Measurements from ENCODE around the gene MLLT6. TPM values are rescaled to one million over a fixed set of nuclear protein-coding genes. Genes with fewer than 3 reads are reported as not detected.

The MLLT6 gene
- total RNA-seq, 1 donor from 2014 or later = 175 TPM

DNA sequence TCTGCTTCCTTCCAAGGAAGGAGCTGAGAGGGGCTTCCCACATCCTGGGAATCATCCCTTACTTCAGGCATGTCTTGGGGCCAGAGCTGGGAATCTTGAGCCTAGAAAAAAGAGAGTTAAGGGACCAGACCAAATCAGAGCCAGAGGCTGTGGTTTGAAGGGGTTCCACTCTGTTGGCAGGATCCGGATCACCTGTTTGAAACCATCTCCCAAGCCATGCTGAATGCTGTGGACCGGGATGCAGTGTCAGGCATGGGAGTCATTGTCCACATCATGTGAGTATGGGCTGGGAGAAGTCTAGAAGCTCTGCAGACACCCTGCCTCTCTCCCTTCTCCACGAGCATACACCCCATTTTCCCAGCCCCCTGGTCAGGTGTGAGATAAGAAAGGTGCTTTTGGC, 57.2 kb downstream of the MLLT6 start:
- no peak for DNase-seq (ENCODE audit: low spot score)

DNA sequence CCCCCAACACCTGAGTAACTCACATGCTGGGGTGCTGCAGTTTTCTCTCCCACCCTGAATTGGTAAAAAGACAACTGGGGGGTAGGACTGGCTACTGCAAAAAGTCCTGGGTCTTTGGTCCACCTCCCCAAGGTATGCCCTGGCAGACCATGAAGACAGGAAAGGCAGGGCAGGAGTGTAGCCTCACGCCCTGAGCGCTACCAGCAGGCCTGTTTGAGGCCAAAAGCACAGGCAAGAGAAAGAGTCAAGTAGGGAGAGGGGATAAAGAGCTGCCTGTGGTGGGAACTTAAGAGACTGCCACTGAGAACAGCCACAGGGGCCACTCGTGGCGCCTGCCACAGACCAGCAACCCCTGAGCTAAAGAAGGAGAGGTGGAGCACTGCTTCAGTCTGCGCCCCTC, 61.3 kb downstream of the MLLT6 start:
- no peak for DNase-seq (ENCODE audit: low spot score)

DNA sequence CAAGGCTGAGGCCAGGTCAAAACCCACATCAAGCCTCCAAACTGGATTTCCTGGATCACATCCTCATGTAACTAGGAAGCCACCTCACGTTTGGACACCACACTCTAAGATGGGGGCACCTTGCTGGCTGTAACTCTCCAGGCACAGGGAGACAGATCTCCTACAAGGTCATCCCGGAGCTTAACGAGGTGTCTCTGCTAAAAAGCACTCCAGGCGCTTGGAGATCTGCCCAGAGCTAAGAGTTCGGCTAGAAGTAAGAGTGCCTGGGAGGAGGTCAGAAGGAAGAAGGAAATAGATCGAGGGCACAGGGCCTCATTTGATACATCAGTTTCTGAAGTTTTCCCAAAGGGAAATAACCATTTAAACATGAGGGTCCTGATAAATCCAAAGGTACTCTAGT, 63.3 kb downstream of the MLLT6 start:
- DNase-seq (ENCODE audit: low spot score) = no peak

GRCh38 chr17:38773258-38773657, 68.2 kb downstream of the MLLT6 start:
- DNase-seq (ENCODE audit: low spot score) = no peak

DNA sequence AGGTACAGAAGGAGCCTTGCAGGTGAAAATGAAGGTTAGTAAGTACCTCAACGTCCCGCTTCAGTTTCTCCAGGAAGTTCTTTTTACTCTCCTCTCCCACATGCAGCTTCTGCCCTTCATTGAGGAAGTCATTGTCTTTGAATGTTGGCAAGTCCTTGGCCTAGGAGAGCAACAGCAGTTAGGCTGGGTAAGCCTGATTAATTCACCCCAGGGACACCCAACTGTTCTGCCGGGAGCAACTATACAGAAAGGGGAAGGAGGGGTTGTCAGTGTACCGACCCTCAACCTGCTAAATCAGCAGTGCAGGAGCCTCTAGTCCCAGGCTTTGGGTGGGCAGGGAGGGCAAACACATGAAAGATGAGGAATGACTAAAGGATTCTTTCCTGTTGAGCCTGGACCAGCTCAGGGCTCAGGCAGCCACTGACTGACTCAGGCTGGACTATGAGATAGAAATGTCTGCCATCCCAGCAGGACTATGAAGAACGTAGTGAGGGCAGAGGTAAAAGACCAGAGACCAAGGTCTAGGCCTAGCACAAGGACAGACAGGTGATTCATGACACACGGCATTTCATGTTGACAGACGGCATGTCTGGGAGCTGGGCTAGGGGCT, 72.7 kb downstream of the MLLT6 start:
- DNase-seq (ENCODE audit: low spot score) = no peak

Other genes starting within 250 kb of the MLLT6 start
- gene SRCIN1, start 99.3 kb upstream of the MLLT6 start, total RNA-seq = 4.5 TPM
- 2.8 TPM for gene EPOP, start 30.3 kb upstream of the MLLT6 start, total RNA-seq
- 51.5 TPM for gene CISD3, start 25.1 kb downstream of the MLLT6 start, total RNA-seq
- gene PCGF2, start 43.1 kb downstream of the MLLT6 start, total RNA-seq = 52.3 TPM
- gene PSMB3, start 47.5 kb downstream of the MLLT6 start, total RNA-seq = 119 TPM
- gene PIP4K2B, start 94.3 kb downstream of the MLLT6 start, total RNA-seq = 46.7 TPM
- 19.3 TPM for gene CWC25, start 120.0 kb downstream of the MLLT6 start, total RNA-seq
- gene RPL23, start 148.4 kb downstream of the MLLT6 start, total RNA-seq = 984 TPM
- 247 TPM for gene LASP1, start 164.8 kb downstream of the MLLT6 start, total RNA-seq